GM12865 (cell line): Measurements from ENCODE around the gene CMTM2.

Source experiments
- DNase-seq: peaks from one replicate; pipeline ENCODE4 v3.0.0; 2010; ENCODE audit warnings: low read depth
- H3K4me3 ChIP-seq: 2 replicates; pipeline ENCODE4 v1.5.1; 2011; ENCODE audit warnings: mild to moderate bottlenecking, low read depth, low read length, control low read depth
- CTCF ChIP-seq: IDR thresholded peaks from 2 replicates; pipeline ENCODE4 v1.5.1; 2011; ENCODE audit warnings: low read length, control low read depth, low read depth, inconsistent platforms; ENCODE audit not compliant: insufficient read depth; ENCODE audit errors: missing control alignments

CMTM2 gene

DNA sequence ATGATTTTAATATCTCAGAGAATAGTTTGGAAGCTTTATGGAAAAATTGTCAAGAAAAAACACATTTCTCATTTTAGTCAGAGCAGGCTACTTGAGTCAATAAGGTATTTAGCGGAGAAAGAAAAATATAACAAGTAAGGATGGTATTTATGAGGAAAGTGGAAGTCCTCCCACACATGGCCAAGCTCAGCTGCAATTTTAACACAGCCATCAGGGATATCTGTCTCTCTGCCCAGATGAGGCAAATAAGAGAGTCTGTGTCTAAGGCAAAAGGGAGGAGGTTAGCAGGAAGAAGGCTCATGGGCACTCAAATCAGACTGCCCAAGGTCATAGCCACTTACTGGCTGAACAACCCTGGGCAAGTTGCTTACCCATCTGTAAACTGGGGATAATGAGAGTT, 5.2 kb upstream of the CMTM2 start:
- DNase-seq: no peak
- H3K4me3 ChIP-seq: no peak overlapping the region
- TF ChIP-seq CTCF: no peak

DNA sequence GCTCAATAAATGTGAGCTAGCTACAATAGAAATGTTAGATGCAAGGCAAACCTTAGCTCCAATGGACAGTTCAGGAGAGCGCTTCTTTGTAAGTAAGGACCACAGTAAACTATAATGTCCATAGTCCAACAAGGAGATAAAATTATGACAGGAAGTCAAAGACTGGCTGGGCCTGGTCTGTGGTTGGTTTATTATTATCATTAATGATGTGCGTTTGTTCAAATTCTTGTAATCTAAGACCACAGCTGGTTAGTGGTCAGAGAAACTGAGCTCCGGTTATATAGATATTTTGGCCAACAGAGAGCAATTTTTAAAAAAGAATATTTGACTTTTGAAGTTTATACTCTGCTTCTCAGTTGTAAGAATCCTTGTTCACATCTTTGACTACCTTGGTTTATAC, 4.7 kb upstream of the CMTM2 start:
- no peak for TF ChIP-seq CTCF
- H3K4me3 ChIP-seq: no peak overlapping the region
- no peak for DNase-seq

GRCh38 chr16:66575060-66575459, 4.2 kb upstream of the CMTM2 start:
- no peak overlapping the region for H3K4me3 ChIP-seq
- DNase-seq: no peak
- TF ChIP-seq CTCF: no peak

DNA sequence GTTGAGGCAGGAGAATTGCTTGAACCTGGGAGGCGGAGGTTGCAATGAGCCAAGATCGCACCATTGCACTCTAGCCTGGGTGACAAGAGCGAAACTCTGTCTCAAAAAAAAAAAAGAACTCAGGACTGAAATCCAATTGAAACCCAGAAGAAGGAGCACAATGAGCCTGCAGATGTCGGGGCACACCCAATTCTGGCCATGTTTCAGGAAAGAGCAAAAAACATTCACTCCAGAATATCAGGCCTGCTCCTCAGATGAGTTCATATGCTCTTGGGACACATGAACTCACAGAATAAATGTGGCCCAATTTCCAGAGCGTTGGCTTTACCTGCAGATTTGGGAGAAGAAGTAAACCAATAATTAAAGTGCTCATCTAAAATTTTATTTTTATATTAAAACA, 3.0 kb upstream of the CMTM2 start:
- no peak overlapping the region for H3K4me3 ChIP-seq
- no peak for TF ChIP-seq CTCF
- no peak for DNase-seq

DNA sequence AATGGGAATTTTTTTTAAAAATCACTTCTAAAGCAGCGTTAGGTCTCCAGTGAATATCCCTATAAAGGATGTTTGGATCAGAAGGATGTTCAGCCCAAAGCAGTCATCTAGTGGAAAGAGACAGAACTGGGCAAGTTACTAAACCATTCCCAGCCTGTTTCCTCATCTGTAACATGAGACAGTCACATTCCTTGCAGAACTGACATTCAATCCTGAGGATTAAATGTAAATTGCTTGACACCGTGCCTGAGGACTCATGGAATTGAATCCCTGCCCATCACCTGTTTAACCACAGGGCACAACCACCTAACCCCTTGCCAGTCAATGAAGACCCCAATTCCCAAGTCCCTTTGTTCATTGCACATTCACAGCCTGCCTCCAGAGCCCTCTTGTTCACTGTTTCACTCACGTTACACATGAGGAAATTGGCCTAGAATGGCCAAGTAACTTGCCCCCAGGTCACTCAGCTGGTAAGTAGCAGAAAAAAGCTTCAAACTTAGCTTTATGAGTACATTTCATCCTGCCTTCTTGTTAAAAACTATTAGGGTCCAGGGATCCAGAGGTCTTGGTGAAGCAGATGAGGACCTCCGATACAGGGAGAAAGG, 1.4 kb downstream of the CMTM2 start:
- H3K4me3 ChIP-seq: no peak overlapping the region
- no peak for TF ChIP-seq CTCF
- no peak for DNase-seq

GRCh38 chr16:66581246-66581952, 2.1 kb downstream of the CMTM2 start:
- no peak overlapping the region for H3K4me3 ChIP-seq
- DNase-seq: no peak
- no peak for TF ChIP-seq CTCF
